Measurements from ENCODE around the gene B2M. TPM values are rescaled to one million over a fixed set of nuclear protein-coding genes. Genes with fewer than 3 reads are reported as not detected.
A peak's percentile ranks its signal among the peaks of the same experiment; 100 is the strongest.

Gene B2M
- total RNA-seq, 1 experiment from 2014 or later = 81.0 TPM

DNA sequence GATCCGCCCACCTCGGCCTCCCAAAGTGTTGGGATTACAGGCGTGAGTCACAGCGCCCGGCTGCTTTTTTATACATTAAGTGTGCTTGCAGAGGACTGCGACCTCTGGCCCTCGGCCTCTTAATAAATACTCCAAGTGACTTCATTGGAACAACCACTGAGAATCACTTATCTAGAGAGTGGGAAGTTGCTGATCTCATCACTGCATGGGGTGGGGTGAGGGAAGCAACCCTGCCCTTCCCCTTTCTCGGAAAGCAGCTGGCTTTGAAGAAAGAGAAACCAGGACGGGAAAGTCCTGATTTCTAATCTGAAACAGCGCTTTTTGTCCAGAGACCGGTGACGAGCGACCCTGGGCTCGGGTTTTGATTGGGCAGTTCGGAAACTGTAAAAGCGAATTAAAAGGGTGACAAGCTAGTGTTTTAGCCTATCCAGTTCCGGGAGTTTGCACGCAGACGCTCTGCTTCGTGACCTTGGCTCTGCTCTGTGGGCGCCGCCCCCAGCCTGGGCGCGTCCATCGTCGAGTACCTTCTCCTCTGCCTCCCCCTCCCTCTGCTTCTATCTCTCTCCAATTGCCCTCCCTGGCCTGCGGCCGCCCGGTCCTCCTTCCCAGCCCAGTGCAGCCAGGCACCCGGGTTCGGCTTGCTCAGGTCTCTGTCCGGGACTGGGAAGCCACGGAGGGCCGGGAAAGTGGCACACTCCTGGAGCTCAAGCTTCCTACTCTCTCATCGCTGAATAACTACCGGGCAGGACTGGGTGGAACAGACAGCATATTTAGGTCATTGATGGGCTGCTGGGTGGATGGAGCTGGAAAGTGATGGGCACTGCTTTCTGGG is 17.5 kb downstream of the B2M start:
- H3K4ac ChIP-seq (ENCODE audit: low read depth, low read length) = no peak overlapping the region
- H3K79me1 ChIP-seq (ENCODE audit: insufficient read depth, low read depth, low read length, poor library complexity, severe bottlenecking) = no peaks in the 10 kb centered on the region
- peak overlapping the region; percentile 89 to 99 (median 98); a peak in 6 of 7 replicates for H3K27ac Mint-ChIP-seq
- peaks cover 15 to 23% of the 10 kb centered on the region in 2 experiments for H3K4me1 Mint-ChIP-seq
- peak overlapping the region; percentile 94 for H2BK120ac ChIP-seq (ENCODE audit: low read depth, low read length, poor library complexity, severe bottlenecking)
- H2BK12ac ChIP-seq (ENCODE audit: insufficient read length, low read depth, low read length) = no peak overlapping the region
- H3K23ac ChIP-seq (ENCODE audit: insufficient read length, low read depth, low read length) = no peak overlapping the region
- peak overlapping the region; percentile 58 for H2AFZ ChIP-seq (ENCODE audit: low read length)
- no peaks in the 10 kb centered on the region for H3K9me3 ChIP-seq (ENCODE audit: control insufficient read depth, low read depth, low read length)
- no peak overlapping the region for H4K91ac ChIP-seq (ENCODE audit: insufficient read length, low read depth, low read length)
- H2AK5ac ChIP-seq (ENCODE audit: insufficient read length, low read length) = no peak overlapping the region
- TF ChIP-seq, protein P1, sequence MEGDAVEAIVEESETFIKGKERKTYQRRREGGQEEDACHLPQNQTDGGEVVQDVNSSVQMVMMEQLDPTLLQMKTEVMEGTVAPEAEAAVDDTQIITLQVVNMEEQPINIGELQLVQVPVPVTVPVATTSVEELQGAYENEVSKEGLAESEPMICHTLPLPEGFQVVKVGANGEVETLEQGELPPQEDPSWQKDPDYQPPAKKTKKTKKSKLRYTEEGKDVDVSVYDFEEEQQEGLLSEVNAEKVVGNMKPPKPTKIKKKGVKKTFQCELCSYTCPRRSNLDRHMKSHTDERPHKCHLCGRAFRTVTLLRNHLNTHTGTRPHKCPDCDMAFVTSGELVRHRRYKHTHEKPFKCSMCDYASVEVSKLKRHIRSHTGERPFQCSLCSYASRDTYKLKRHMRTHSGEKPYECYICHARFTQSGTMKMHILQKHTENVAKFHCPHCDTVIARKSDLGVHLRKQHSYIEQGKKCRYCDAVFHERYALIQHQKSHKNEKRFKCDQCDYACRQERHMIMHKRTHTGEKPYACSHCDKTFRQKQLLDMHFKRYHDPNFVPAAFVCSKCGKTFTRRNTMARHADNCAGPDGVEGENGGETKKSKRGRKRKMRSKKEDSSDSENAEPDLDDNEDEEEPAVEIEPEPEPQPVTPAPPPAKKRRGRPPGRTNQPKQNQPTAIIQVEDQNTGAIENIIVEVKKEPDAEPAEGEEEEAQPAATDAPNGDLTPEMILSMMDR (conservative IDR thresholded peaks at IDR 0.05) = no peak
- H4K5ac ChIP-seq (ENCODE audit: insufficient read length, low read depth, low read length) = no peak overlapping the region
- H2BK15ac ChIP-seq (ENCODE audit: low read depth, low read length) = no peak overlapping the region
- H3T11ph ChIP-seq (ENCODE audit: low read length) = no peak overlapping the region
- H3K9me3 Mint-ChIP-seq = no peaks in the 10 kb centered on the region
- peak overlapping the region; percentile 87 for H3K27ac ChIP-seq (ENCODE audit: insufficient read length, low read depth, low read length)
- no peaks in the 10 kb centered on the region for H4K20me1 ChIP-seq (ENCODE audit: control insufficient read depth, insufficient read depth, insufficient read length)
- WGBS (ENCODE audit: extremely low coverage, insufficient read length, low lambda C conversion rate) = no CpG with 5 or more reads among the region's 36 CpGs
- no peaks in the 10 kb centered on the region for H3K27me3 ChIP-seq (ENCODE audit: insufficient read depth, low read length)
- DNase-seq = peak; percentile 96
- H3K9ac ChIP-seq (ENCODE audit: extremely low read depth, insufficient read length, low read length) = peak overlapping the region; percentile 81
- no peak overlapping the region for H4K8ac ChIP-seq (replicated peaks; ENCODE audit: insufficient read length, low read depth, low read length)
- H3K56ac ChIP-seq (ENCODE audit: insufficient read length, low read depth, low read length) = no peak overlapping the region
- H3K4me3 Mint-ChIP-seq = peak overlapping the region; percentile 85 to 95
- H2BK5ac ChIP-seq (ENCODE audit: insufficient read length, low read length) = no peak overlapping the region
- peaks cover 0 to 3% (median 0%) of the 10 kb centered on the region in 3 experiments; a peak in 1 of 7 replicates for H3K36me3 Mint-ChIP-seq (ENCODE audit: insufficient read depth in 1 of 3, low read depth in 3 of 3)
- H3K79me2 ChIP-seq (ENCODE audit: insufficient read depth, low read length) = no peaks in the 10 kb centered on the region
- peaks cover 7% of the 10 kb centered on the region for H3K23me2 ChIP-seq (ENCODE audit: insufficient read length, low read depth, low read length, poor library complexity, severe bottlenecking)
- H3K27me3 Mint-ChIP-seq (ENCODE audit: low read depth) = no peaks in the 10 kb centered on the region
- H3K4me2 ChIP-seq (ENCODE audit: insufficient read depth, insufficient read length, low read length) = peak overlapping the region; percentile 93
- peaks cover 3% of the 10 kb centered on the region; the same call in 1 of the 2 replicates for H3K4me1 ChIP-seq (ENCODE audit: insufficient read depth, low read length)
- H3K14ac ChIP-seq (ENCODE audit: insufficient read depth, low read length) = peak overlapping the region; percentile 90
- no peak overlapping the region for H2BK20ac ChIP-seq (ENCODE audit: low read depth, low read length, poor library complexity, severe bottlenecking)
- H3K18ac ChIP-seq (ENCODE audit: insufficient read length, low read depth, low read length) = peak overlapping the region; percentile 79
